ENCODE results near the gene MYLK2.
"Not testable (repeated sequence)": the region's sequence is repeated elsewhere in the genome, so short reads cannot be mapped to it uniquely, and the experiment has no call there.

The MYLK2 gene

DNA sequence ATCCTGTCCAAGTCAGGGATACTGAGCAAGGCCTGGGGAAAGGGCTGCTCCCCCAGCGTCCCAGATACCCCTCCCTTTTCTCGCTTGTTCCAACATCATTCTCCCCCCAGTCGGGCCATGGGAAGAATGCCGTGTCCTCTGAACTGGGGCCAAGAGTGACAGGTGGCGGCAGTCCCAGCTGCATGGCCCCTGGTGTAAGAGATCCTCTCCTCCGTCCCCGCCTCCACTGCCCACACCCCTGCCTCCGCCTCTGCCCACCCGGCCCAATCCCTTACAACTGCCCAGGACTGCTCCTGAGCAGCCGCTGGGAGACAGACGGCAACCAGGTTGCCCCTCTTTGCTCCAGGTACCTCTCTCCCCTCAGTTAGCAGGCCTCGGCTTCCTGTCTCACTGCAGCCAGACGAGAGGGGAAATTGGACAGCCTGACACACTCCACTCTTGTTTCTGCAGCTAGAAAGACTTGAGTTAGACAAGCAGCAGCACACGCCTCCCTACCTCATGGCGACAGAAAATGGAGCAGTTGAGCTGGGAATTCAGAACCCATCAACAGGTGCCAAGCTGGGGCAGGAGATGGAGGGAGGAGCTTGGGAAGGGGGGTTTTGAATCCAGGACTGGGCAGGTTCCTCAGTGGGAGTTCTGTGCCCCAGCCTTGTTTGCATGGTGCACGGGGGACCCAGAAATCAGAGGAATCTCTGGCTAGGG is at the start of gene MYLK2:
Gene MYLK2, plus strand, starts transcription at position 274 of the 702 bp plus-strand sequence. Its CDS starts 225 bp downstream, at position 499.
- DNase-seq (ENCODE audit: low read depth): no peak

DNA sequence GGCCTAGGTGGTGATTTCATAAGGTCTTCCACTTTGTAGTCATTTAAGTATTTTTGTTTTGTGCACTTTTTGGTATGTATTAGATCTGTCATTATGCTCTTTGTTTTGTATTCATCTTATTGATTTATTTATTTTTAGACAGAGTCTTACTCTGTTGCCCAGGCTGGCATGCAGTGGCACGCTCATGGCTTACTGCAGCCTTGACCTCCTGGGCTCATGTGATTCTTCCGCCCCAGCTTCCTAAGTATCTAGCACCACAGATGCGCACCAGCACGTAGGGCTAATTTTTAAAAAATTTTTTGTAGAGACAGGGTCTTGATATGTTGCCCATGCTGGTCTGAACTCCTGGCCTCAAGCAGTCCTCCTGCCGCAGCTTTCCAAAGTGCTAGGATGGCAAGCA is 49.5 kb upstream of the MYLK2 start:
- DNase-seq (ENCODE audit: low read depth): no peak

DNA sequence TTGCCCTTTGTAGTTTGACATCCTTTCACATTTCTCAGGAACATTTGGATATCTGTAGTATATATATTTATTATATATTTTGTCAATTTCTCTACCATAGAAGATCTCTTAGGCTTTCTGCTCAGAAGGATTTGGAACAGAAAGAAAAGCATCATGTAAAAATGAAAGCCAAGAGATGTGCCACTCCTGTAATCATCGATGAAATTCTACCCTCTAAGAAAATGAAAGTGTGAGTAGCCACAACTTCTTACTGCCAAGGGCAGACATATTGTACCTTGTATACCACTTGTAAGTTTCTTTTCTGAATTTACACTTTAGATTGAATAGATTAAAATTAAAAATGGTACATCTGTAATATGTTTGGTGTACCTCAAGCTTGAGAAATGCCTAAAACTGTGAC is 48.9 kb upstream of the MYLK2 start:
- DNase-seq (ENCODE audit: low read depth): no peak

GRCh38 chr20:31774408-31774807 is 44.7 kb upstream of the MYLK2 start:
- DNase-seq (ENCODE audit: low read depth): no peak

GRCh38 chr20:31780839-31781238 is 38.3 kb upstream of the MYLK2 start:
- no peak for DNase-seq (ENCODE audit: low read depth)

DNA sequence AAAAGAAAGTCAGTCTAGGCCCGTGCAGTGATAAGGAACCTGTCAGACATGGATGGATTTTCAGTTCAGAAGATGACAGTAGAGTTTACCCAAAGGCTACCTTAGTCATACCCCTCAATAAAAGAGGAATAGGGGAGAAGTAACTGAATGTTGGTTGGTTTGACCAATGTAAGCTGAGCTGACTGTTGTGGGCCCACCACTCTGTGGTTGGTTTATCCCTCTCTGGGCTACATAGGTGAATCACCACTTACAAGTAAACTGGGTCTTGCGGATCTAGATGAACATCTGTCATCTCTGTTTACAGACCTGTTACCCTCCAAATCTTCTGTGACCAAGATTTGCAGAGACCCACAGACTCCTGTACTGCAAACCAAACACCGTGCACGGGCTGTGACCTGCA is 37.2 kb upstream of the MYLK2 start:
- no peak for DNase-seq (ENCODE audit: low read depth)

DNA sequence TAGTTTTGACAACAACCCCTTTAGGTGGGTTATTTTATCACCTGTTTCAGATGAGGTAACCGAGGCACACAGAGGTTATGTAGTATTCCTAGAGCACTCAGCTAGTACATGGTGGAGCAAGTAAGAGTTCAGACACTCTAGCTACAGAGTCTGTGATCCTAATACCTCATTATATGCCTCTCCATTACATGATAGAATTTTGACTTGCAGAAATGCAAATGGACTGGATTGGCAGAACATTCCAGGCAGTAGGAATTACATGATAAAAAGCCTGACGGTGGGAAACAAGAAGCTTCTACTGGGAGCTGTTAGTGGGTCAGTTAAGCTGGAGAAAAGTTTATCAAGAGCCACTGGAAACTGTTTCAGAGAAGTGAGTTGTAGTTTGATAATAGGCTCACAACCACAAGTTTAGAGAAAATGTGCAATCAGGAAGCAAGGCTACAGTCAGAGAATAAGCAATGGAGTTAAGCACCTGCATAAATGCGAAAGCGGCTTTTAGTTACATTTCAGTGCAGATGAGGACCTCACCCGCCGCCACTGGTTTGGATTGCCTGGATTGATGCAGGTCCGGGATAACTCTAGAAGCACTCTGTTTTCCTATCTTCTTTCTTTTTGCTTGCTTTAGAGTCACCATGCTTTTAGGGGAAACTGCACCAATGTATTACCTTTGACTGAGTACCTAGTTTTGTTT is 34.7 kb upstream of the MYLK2 start:
- no peak for DNase-seq (ENCODE audit: low read depth)

- no peak for DNase-seq (ENCODE audit: low read depth)
Measured at GRCh38 chr20:31785089-31785488, 34.1 kb upstream of the MYLK2 start.

- no peak for DNase-seq (ENCODE audit: low read depth)
Measured at GRCh38 chr20:31788578-31788977, 30.6 kb upstream of the MYLK2 start.

GRCh38 chr20:31790401-31790800 is 28.8 kb upstream of the MYLK2 start:
- DNase-seq (ENCODE audit: low read depth): no peak

DNA sequence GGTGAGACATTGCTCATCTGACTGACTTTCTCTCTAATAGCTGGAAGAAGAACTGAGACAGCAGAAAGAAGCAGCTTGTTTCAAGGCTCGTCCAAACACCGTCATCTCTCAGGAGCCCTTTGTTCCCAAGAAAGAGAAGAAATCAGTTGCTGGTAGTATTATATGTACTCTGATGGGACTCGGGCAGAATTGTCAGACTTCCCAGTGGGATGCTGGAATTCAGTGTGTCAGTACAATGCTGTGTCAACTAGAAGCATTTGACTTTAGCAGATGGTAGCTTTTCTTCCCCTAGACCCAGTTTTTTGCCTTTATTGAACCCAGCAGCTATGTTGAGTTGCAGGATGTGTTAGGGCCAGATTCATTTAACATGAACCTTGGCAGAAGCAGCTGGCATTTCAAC is 21.8 kb upstream of the MYLK2 start:
- DNase-seq (ENCODE audit: low read depth): no peak

- no peak for DNase-seq (ENCODE audit: low read depth)
Measured at GRCh38 chr20:31801508-31801907, 17.6 kb upstream of the MYLK2 start.

DNA sequence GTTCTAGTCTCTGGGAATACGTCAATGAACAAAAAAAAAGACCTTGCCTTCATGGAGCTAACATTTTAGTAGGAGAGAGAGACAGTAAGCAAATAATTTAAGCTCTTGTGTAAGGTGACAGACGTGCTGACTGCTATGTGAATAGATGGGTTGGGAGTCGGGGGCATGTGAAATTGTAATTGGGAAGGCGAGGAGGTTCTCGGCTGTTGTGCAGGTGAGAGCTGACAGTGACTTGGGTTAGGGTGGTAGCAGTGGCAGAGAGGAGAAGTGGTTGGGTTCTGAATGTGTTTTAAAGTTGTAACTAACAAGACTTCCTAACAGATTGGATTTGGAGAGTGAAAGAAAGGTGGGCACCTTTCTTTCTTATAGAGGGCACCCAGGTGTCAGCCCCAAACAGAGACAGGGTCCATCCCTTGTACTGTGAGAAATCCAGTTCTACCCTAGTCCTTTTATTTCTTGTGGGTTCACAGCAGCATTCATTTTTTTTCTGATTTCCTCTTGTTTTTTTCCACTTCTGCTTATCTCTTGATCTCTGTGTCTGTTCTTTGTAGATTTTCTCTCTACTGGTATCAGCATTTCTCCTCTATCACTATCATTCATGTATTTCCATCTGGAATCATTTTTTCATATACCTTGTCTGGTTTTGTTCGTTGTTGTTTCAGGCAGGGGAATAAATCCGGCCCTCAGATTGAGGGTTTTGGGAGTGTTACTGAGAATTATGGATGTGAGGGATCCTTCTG is 15.4 kb upstream of the MYLK2 start:
- DNase-seq (ENCODE audit: low read depth): no peak

DNA sequence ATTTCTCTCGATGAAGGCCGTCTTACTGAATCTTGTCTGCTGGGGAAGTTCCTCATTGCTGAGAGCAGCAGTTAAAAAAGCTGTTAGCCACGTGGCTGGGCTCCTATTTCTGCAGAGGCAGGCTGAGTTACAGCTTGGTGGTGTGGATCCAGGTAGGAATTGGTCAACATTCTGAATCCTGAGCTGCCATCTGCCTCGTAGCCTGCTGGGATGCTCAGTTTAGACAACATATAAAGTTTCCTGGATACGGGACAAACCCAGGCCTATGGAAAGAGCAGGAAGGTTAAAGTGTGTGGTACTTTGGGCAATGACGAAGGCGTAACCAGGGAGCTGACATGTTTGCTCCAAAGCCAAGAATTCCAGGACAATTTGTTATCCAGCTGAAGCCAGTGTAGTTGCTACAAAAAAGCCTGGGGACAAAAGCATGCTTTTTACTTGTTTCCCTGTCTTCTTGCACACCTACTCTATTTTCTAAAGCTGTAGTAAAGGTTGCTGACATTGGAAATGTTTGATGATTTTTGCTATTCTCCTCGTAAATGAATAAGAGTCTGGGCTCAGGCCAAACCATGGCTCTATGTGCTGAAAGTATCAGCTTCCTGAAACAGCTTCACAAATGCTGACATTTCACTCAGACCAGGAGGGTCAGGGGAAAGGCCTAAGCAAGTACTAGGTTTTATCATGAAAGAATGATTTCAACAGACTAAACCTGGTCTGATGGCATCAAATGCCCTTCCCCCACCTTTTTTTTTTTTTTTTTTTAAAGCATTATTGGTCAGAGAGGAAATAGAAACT is 12.4 kb upstream of the MYLK2 start:
- DNase-seq (ENCODE audit: low read depth): no peak

DNA sequence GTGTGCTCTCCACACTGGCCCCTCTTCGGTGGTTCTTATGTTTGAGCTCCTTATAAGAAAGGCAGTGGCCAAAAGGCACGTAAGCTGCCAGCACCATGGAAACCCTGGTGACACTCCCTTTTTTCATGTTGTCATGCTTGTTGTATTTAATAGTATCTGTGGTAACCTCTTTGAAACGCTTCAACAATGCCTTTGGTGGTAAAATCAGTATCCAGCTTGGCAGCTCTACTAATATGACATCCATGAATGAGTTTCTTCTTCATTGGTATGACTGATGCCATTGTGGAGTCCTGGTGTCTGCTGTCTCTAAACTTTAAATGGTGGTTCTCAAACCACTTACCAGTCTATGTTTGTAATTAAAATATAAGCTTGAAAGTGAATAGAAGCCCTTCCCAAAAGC is 10.7 kb upstream of the MYLK2 start:
- DNase-seq (ENCODE audit: low read depth): no peak

- DNase-seq (ENCODE audit: low read depth): no peak
Measured at GRCh38 chr20:31809661-31810060, 9.5 kb upstream of the MYLK2 start.

DNA sequence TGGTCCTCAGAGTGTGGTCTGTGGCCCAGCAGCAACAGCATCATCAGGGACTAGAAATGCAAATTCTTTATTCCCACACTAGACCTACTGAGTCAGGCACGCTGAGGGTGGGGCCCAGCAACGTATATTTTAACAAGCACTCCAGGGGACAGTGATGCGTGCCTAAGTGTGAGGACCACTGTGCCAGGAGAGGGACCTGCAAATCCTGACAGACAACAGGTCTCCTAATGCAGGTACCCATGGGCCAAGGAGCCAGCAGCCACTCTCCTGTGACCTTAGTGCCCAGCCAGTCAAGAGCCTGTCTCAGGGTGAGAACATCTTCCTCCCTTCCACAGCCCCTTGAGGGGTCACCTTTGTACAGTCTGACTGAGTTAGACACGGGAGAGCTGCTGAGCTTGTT is 8.0 kb upstream of the MYLK2 start:
- no peak for DNase-seq (ENCODE audit: low read depth)

DNA sequence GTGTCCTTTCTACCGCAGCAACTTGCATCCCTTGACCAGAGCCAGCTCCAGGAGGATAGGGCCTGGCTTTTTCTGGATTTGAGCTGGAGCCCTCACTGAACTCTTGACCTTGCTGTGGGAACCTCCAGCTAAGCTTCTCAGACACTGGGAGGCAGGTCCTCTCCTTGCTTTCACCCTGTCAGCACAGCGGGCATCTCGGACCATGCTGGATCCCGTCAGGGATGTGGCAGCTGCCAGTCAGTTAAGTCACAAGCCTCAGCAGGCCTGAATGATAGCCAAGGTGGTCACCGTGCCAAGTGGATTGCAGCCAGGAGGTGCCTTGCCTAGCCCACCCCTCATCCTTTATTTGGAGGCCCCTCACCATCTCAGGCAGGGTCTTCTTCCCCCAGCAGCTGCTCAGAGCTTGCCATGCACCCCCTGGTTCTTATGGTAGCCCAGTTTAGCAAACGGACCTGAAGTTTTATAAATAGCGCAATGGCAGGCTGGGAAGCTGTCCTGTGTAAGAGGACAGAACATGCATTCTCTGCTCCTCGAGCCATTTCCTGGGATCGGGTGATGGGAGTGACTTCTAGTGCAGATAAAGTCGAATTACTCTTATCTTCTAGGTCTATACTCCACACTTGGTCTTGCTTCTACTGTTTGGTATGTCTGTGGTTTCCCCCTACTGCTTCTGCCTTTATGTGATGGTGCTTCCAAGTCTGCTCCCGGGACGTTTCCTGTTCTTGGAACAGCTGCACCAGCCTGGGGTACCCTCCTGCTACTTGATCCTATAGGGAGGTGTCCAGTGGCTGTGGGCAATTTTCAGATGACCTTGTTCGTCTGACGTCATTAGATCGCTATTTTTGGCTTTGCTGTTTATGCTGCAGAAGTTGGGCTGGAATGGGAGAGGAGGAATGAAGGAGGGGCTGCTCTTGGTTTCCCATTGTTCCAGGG is 7.1 kb upstream of the MYLK2 start:
- DNase-seq (ENCODE audit: low read depth): no peak

- no peak for DNase-seq (ENCODE audit: low read depth)
Measured at GRCh38 chr20:31813611-31814010, 5.5 kb upstream of the MYLK2 start.

GRCh38 chr20:31814142-31814541 is 5.0 kb upstream of the MYLK2 start:
- not testable (repeated sequence) for DNase-seq (ENCODE audit: low read depth)

Data from GM04504 (cell line).